NCI-H128 (cell line): ENCODE measurements around the gene CERK.

ENCODE experiments used
- DNase-seq: peaks from one replicate; lab custom pipeline; 2025; ENCODE audit not compliant: unreplicated experiment; lab: John Stamatoyannopoulos, UW

The CERK gene

GRCh38 chr22:46732513-46732912 lies 5.5 kb downstream of the CERK start:
- no peak for DNase-seq

GRCh38 chr22:46732041-46732379 lies 6.0 kb downstream of the CERK start:
- no peak for DNase-seq

- DNase-seq = no peak
Observed at GRCh38 chr22:46731246-46732040, 6.6 kb downstream of the CERK start.

GRCh38 chr22:46730568-46731245 lies 7.3 kb downstream of the CERK start:
- DNase-seq = no peak

- DNase-seq = no peak
Observed at GRCh38 chr22:46728470-46728869, 9.6 kb downstream of the CERK start.

- no peak for DNase-seq
Observed at GRCh38 chr22:46727813-46728364, 10.2 kb downstream of the CERK start.

GRCh38 chr22:46726986-46727317 lies 11.1 kb downstream of the CERK start:
- DNase-seq = no peak

GRCh38 chr22:46726066-46726985 lies 11.7 kb downstream of the CERK start:
- no peak for DNase-seq

- DNase-seq = no peak
Observed at GRCh38 chr22:46725096-46725495, 13.0 kb downstream of the CERK start.

- DNase-seq = no peak
Observed at GRCh38 chr22:46723882-46724281, 14.2 kb downstream of the CERK start.

- DNase-seq = no peak
Observed at GRCh38 chr22:46721501-46722085, 16.5 kb downstream of the CERK start.

GRCh38 chr22:46719921-46720320 lies 18.1 kb downstream of the CERK start:
- no peak for DNase-seq

GRCh38 chr22:46714550-46714949 lies 23.5 kb downstream of the CERK start:
- DNase-seq = no peak

GRCh38 chr22:46712288-46712687 lies 25.8 kb downstream of the CERK start:
- no peak for DNase-seq

GRCh38 chr22:46710806-46711205 lies 27.2 kb downstream of the CERK start:
- DNase-seq = no peak

- no peak for DNase-seq
Observed at GRCh38 chr22:46708766-46709330, 29.2 kb downstream of the CERK start.

GRCh38 chr22:46707827-46708570 lies 30.1 kb downstream of the CERK start:
- no peak for DNase-seq

- DNase-seq = no peak
Observed at GRCh38 chr22:46707305-46707704, 30.7 kb downstream of the CERK start.

- no peak for DNase-seq
Observed at GRCh38 chr22:46706060-46706459, 32.0 kb downstream of the CERK start.

GRCh38 chr22:46703996-46704370 lies 34.1 kb downstream of the CERK start:
- no peak for DNase-seq
